BLaER1 treated with 17β-estradiol and CSF1 and Interleukin-3, amounts not matched to agents 10 nM and 100 nM (cell line): Measurements from ENCODE around the gene PEX11B.
A peak's percentile ranks its signal among the peaks of the same experiment; 100 is the strongest.

Experiments
- H3K27ac ChIP-seq, 11 experiments: shearing (Covaris generic); formaldehyde crosslinking; 2 replicates each; pipeline ENCODE4 v1.8.1; 2022
- H3K27me3 ChIP-seq, 11 experiments: shearing (Covaris generic); formaldehyde crosslinking; 2 replicates each; pipeline ENCODE4 v1.8.1; 2022
- H3K36me3 ChIP-seq, 11 experiments: shearing (Covaris generic); formaldehyde crosslinking; 2 replicates each; pipeline ENCODE4 v1.8.1; 2022
- H3K4me1 ChIP-seq, 10 experiments: shearing (Covaris generic); formaldehyde crosslinking; 2 replicates each; pipeline ENCODE4 v1.8.1; 2022
- H3K4me2 ChIP-seq, 11 experiments: shearing (Covaris generic); formaldehyde crosslinking; 2 replicates each; pipeline ENCODE4 v1.8.1; 2022
- H3K4me3 ChIP-seq, 10 experiments: shearing (Covaris generic); formaldehyde crosslinking; 2 replicates each; pipeline ENCODE4 v1.8.1; 2022
- H3K9ac ChIP-seq, 11 experiments: shearing (Covaris generic); formaldehyde crosslinking; 2 replicates each; pipeline ENCODE4 v1.8.1; 2022
- H3K9me3 ChIP-seq, 11 experiments: shearing (Covaris generic); formaldehyde crosslinking; replicated peaks in 1 of 11; 2 replicates each; pipeline ENCODE4 v1.8.1; 2022
- H4K20me1 ChIP-seq, 11 experiments: shearing (Covaris generic); formaldehyde crosslinking; 2 replicates each; pipeline ENCODE4 v1.8.1; 2022
- Cebpa-rat ChIP-seq, 11 experiments: shearing (Covaris generic); IDR thresholded peaks; 2 replicates each; pipeline ENCODE4 v1.8.1; 2022

The PEX11B gene

GRCh38 chr1:145918144-145918991, at the start of gene PEX11B:
Gene PEX11B, minus strand, starts transcription at chr1:145918717. Its CDS starts 29 bp downstream, at chr1:145918688.
- H3K4me3 ChIP-seq = peak within 1 kb of the TSS; percentile 77 to 96 (median 92)
- peaks cover 23 to 43% (median 32%) of the 10 kb centered on the region in 10 experiments for H3K4me1 ChIP-seq
- peak within 1 kb of the TSS; percentile 74 to 89 (median 83) for H3K27ac ChIP-seq
- peak within 1 kb of the TSS; percentile 97 to 100 (median 99) for H3K4me2 ChIP-seq
- no peaks in the 10 kb centered on the region for H3K9me3 ChIP-seq
- H3K36me3 ChIP-seq = peaks cover 41 to 52% (median 48%) of the 10 kb centered on the region in 11 experiments
- H4K20me1 ChIP-seq = no peaks in the 10 kb centered on the region
- TF ChIP-seq Cebpa-rat (IDR thresholded peaks at IDR 0.05) = no peak
- H3K9ac ChIP-seq = peak within 1 kb of the TSS; percentile 83 to 95 (median 89)
- H3K27me3 ChIP-seq = no peaks in the 10 kb centered on the region

- H3K36me3 ChIP-seq = peaks cover 0 to 13% (median 6%) of the 10 kb centered on the region in 11 experiments; a peak in 10 of 22 replicates
- no peak overlapping the region for H3K4me2 ChIP-seq
- peaks cover 18 to 33% (median 28%) of the 10 kb centered on the region in 10 experiments for H3K4me1 ChIP-seq
- no peak overlapping the region for H3K4me3 ChIP-seq
- peaks cover 9 to 19% (median 12%) of the 10 kb centered on the region in 11 experiments for H3K9me3 ChIP-seq
- peaks cover 0 to 17% (median 14%) of the 10 kb centered on the region in 11 experiments; a peak in 19 of 22 replicates for H3K27me3 ChIP-seq
- no peak overlapping the region for H3K9ac ChIP-seq
- TF ChIP-seq Cebpa-rat (IDR thresholded peaks at IDR 0.05) = no peak
- no peak overlapping the region for H3K27ac ChIP-seq
- no peaks in the 10 kb centered on the region for H4K20me1 ChIP-seq
Measured at GRCh38 chr1:145967288-145967687, 48.8 kb upstream of the PEX11B start.

- no peaks in the 10 kb centered on the region for H4K20me1 ChIP-seq
- H3K4me2 ChIP-seq = peak overlapping the region; percentile 97 to 100 (median 100)
- peaks cover 9 to 19% (median 12%) of the 10 kb centered on the region in 11 experiments for H3K9me3 ChIP-seq
- H3K27ac ChIP-seq = peak overlapping the region in 10 of 11 experiments; percentile 57 to 82 (median 69); a peak in 13 of 22 replicates
- peaks cover 6 to 33% (median 29%) of the 10 kb centered on the region in 11 experiments; a peak in 21 of 22 replicates for H3K27me3 ChIP-seq
- peak overlapping the region; percentile 68 to 86 (median 70) for H3K4me3 ChIP-seq
- no peak for TF ChIP-seq Cebpa-rat (IDR thresholded peaks at IDR 0.05)
- peak overlapping the region; percentile 72 to 89 (median 81) for H3K9ac ChIP-seq
- H3K36me3 ChIP-seq = peaks cover 0 to 13% (median 6%) of the 10 kb centered on the region in 11 experiments; a peak in 10 of 22 replicates
- peaks cover 37 to 47% (median 45%) of the 10 kb centered on the region in 10 experiments for H3K4me1 ChIP-seq
Measured at GRCh38 chr1:145965119-145965744, 46.7 kb upstream of the PEX11B start.

GRCh38 chr1:145964328-145965118, 46.0 kb upstream of the PEX11B start, which contains the start of the genes ANKRD34A and POLR3GL:
Gene ANKRD34A, minus strand, starts transcription at chr1:145964575. Its CDS starts 2,816 bp downstream, at chr1:145961759.
Gene POLR3GL, plus strand, starts transcription at chr1:145964690. Its CDS starts 10,176 bp downstream, at chr1:145974866.
- Histone ChIP-seq H3K9me3 (peaks cover 9 to 19% (median 12%) of the 10 kb centered on the region in 11 experiments), H3K4me1 (peaks cover 44 to 54% (median 52%) of the 10 kb centered on the region in 10 experiments), H3K4me2 (peak within 1 kb of the TSS; percentile 97 to 100 (median 100)), H3K9ac (peak within 1 kb of the TSS; percentile 72 to 89 (median 81)), H3K36me3 (peaks cover 0 to 13% (median 6%) of the 10 kb centered on the region in 11 experiments; a peak in 10 of 22 replicates), H4K20me1 (no peaks in the 10 kb centered on the region), H3K27me3 (peaks cover 6 to 33% (median 29%) of the 10 kb centered on the region in 11 experiments; a peak in 21 of 22 replicates), H3K4me3 (peak within 1 kb of the TSS; percentile 68 to 86 (median 70)), H3K27ac (peak within 1 kb of the TSS; percentile 57 to 82 (median 69); a peak in 21 of 22 replicates)
- TF ChIP-seq Cebpa-rat (IDR thresholded peaks at IDR 0.05) = no peak

- peaks cover 9 to 19% (median 12%) of the 10 kb centered on the region in 11 experiments for H3K9me3 ChIP-seq
- peaks cover 6 to 33% (median 29%) of the 10 kb centered on the region in 11 experiments; a peak in 21 of 22 replicates for H3K27me3 ChIP-seq
- peak overlapping the region; percentile 57 to 82 (median 69); a peak in 19 of 22 replicates for H3K27ac ChIP-seq
- no peaks in the 10 kb centered on the region for H4K20me1 ChIP-seq
- H3K36me3 ChIP-seq = peaks cover 0 to 13% (median 6%) of the 10 kb centered on the region in 11 experiments; a peak in 10 of 22 replicates
- H3K4me2 ChIP-seq = peak overlapping the region; percentile 97 to 100 (median 100)
- H3K9ac ChIP-seq = peak overlapping the region; percentile 72 to 89 (median 81)
- H3K4me3 ChIP-seq = peak overlapping the region; percentile 68 to 86 (median 70)
- no peak for TF ChIP-seq Cebpa-rat (IDR thresholded peaks at IDR 0.05)
- H3K4me1 ChIP-seq = peaks cover 55 to 64% (median 63%) of the 10 kb centered on the region in 10 experiments
Measured at GRCh38 chr1:145963265-145964019, 44.9 kb upstream of the PEX11B start.

- Histone ChIP-seq H3K27me3 (peaks cover 6 to 33% (median 29%) of the 10 kb centered on the region in 11 experiments; a peak in 21 of 22 replicates), H4K20me1 (no peaks in the 10 kb centered on the region), H3K27ac (no peak overlapping the region; a peak in 1 of 22 replicates), H3K9ac (peak overlapping the region; percentile 71 to 84 (median 80); a peak in 21 of 22 replicates), H3K36me3 (peaks cover 0 to 6% (median 3%) of the 10 kb centered on the region in 11 experiments; a peak in 10 of 22 replicates), H3K4me2 (peak overlapping the region; percentile 97 to 100 (median 100)), H3K4me3 (peak overlapping the region; percentile 67 to 84 (median 79)), H3K4me1 (peaks cover 59 to 69% (median 67%) of the 10 kb centered on the region in 10 experiments), H3K9me3 (peaks cover 6 to 12% (median 7%) of the 10 kb centered on the region in 11 experiments)
- no peak for TF ChIP-seq Cebpa-rat (IDR thresholded peaks at IDR 0.05)
Measured at GRCh38 chr1:145962157-145963102, 43.9 kb upstream of the PEX11B start.
